SU-DHL-6 (cell line): Measurements from ENCODE around the gene SQOR.

Experiments used
- H2AFZ ChIP-seq: fragments of 200-600 bp; sonication (generic); 2 replicates; pipeline ENCODE4 v1.6.1; 2014; ENCODE audit warnings: low read depth, mild to moderate bottlenecking, moderate library complexity, mixed read lengths, antibody characterized with exemption, low read length; ENCODE audit not compliant: severe bottlenecking
- H3F3A ChIP-seq: fragments of 200-600 bp; shearing (Covaris generic); 2 replicates; pipeline ENCODE4 v1.6.0; 2016; ENCODE audit warnings: antibody characterized with exemption, mild to moderate bottlenecking; ENCODE audit not compliant: insufficient read depth
- H3K27ac ChIP-seq: fragments of 200-600 bp; sonication (generic); 2 replicates; pipeline ENCODE4 v1.5.1; 2016; ENCODE audit warnings: low read depth, mild to moderate bottlenecking, low read length, moderate library complexity, mixed read lengths
- H3K27me3 ChIP-seq: fragments of 200-600 bp; sonication (generic), shearing (Covaris generic); 2 replicates; pipeline ENCODE4 v1.6.0; 2014; ENCODE audit warnings: mild to moderate bottlenecking, low read length
- H3K36me3 ChIP-seq: fragments of 200-600 bp; sonication (generic); 2 replicates; pipeline ENCODE4 v1.6.1; 2014; ENCODE audit warnings: mild to moderate bottlenecking, low read length, mixed read lengths
- H3K4me2 ChIP-seq: fragments of 300-600, 200-600 bp; shearing (Covaris generic), sonication (generic); 2 replicates; pipeline ENCODE4 v1.6.0; 2014; ENCODE audit warnings: low read length, low read depth, mild to moderate bottlenecking; ENCODE audit not compliant: poor library complexity, severe bottlenecking
- H3K4me3 ChIP-seq: fragments of 200-600 bp; sonication (generic); 2 replicates; pipeline ENCODE4 v1.5.1; 2014; ENCODE audit warnings: antibody characterized with exemption, low read length, mild to moderate bottlenecking, mixed read lengths; ENCODE audit not compliant: insufficient read depth, poor library complexity, severe bottlenecking
- H3K79me2 ChIP-seq: fragments of 200-600 bp; sonication (generic); 2 replicates; pipeline ENCODE4 v1.6.1; 2014; ENCODE audit warnings: mild to moderate bottlenecking, low read length, moderate library complexity; ENCODE audit not compliant: insufficient read depth
- H3K9ac ChIP-seq: fragments of 200-600 bp; sonication (generic); 2 replicates; pipeline ENCODE4 v1.7.0; 2014; ENCODE audit warnings: mild to moderate bottlenecking, low read length
- H3K9me2 ChIP-seq: fragments of 200-600 bp; sonication (generic); replicated peaks from 2 replicates; pipeline ENCODE4 v1.6.1; 2014; ENCODE audit warnings: low read length; ENCODE audit not compliant: insufficient read depth
- H3K9me3 ChIP-seq: fragments of 200-600 bp; sonication (generic); 2 replicates; pipeline ENCODE4 v1.6.1; 2014; ENCODE audit warnings: low read length, mixed read lengths; ENCODE audit not compliant: insufficient read depth
- H4K20me1 ChIP-seq: fragments of 200-600 bp; sonication (generic); 2 replicates; pipeline ENCODE4 v1.6.1; 2014; ENCODE audit warnings: low read depth, mild to moderate bottlenecking, antibody characterized with exemption, low read length, moderate library complexity, mixed read lengths
- CTCF ChIP-seq: fragments of 200-600 bp; sonication (generic); IDR thresholded peaks from one replicate; pipeline ENCODE4 v1.5.1; 2017; ENCODE audit warnings: antibody characterized with exemption, mild to moderate bottlenecking, low read length, moderate library complexity; ENCODE audit not compliant: insufficient read depth, poor library complexity, severe bottlenecking
- EZH2phosphoT487 ChIP-seq: fragments of 200-600 bp; sonication (generic), shearing (Covaris generic); conservative IDR thresholded peaks from 2 replicates; pipeline ENCODE4 v1.6.1; 2018; ENCODE audit warnings: mild to moderate bottlenecking, antibody characterized with exemption, low read length, moderate library complexity, mixed read lengths

The SQOR gene

DNA sequence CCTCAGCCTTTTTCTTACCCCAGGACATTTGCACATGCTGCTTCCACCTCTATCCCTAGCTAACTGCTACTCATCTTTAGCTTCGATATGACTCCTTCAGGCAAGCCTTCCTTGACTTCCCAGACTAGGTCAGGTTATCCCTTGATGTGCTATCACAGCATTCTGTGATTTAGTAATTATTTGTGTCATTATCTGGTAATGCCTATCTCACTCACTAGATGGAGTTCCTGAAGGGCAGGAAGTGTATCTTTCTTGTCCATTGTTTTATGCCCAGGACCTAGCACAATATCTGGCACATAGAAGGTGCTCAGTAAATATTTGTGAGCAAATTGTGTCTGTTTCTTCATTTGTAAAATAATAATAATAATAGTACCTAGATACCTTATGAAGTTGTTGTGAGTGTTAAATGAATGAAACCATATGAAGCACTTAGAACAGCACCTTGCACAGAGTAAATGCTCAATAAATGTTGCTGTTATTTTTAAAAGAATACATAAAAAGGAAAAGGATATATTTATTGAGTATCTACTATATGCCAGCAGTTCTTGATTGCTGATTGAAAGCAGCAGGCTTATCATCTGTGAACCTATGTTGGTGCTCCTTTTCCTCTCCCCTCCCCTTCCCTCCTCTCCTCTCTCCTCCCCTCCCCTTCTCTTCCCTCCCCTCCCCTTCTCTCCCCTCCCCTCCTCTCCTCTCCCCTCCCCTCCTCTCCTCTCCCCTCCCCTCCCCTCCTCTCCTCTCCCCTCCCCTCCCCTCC lies 31.5 kb downstream of the SQOR start:
- Histone ChIP-seq H3K9ac (no peak overlapping the region), H3K79me2 (no peaks in the 10 kb centered on the region), H3K27ac (no peak overlapping the region), H3K4me2 (no peak overlapping the region), H2AFZ (no peak overlapping the region), H4K20me1 (no peaks in the 10 kb centered on the region), H3K36me3 (no peaks in the 10 kb centered on the region), H3K9me2 (no peaks in the 10 kb centered on the region), H3K27me3 (no peaks in the 10 kb centered on the region), H3F3A (no peaks in the 10 kb centered on the region), H3K9me3 (no peaks in the 10 kb centered on the region), H3K4me3 (no peak overlapping the region)
- TF ChIP-seq CTCF (no peak), EZH2phosphoT487 (no peak)

DNA sequence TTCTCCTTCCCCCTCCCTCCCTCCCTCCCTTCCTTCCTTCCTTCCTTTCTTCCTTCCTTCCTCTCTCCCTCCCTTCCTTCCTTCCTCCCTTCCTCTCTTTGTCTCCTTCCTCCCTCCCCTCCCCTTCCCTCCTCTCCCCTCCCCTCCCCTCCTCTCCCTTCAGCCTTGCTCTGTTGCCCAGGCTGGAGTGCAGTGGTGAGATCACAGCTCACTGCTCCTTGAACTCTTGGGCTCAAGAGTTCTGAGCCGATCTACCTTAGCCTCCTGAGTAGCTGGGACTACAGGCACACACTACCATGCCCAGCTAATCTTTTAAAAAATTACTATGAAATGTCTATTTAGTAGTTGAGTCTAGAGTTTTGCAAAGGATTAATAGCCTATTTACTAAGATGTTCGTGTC lies 32.2 kb downstream of the SQOR start:
- no peaks in the 10 kb centered on the region for H3K9me2 ChIP-seq
- no peak overlapping the region for H3K4me3 ChIP-seq
- no peaks in the 10 kb centered on the region for H3K36me3 ChIP-seq
- H3F3A ChIP-seq = no peaks in the 10 kb centered on the region
- H3K27me3 ChIP-seq = no peaks in the 10 kb centered on the region
- H3K9me3 ChIP-seq = no peaks in the 10 kb centered on the region
- no peak for TF ChIP-seq EZH2phosphoT487
- TF ChIP-seq CTCF = no peak
- H4K20me1 ChIP-seq = no peaks in the 10 kb centered on the region
- no peak overlapping the region for H3K4me2 ChIP-seq
- no peak overlapping the region for H2AFZ ChIP-seq
- H3K9ac ChIP-seq = no peak overlapping the region
- H3K27ac ChIP-seq = no peak overlapping the region
- no peaks in the 10 kb centered on the region for H3K79me2 ChIP-seq

DNA sequence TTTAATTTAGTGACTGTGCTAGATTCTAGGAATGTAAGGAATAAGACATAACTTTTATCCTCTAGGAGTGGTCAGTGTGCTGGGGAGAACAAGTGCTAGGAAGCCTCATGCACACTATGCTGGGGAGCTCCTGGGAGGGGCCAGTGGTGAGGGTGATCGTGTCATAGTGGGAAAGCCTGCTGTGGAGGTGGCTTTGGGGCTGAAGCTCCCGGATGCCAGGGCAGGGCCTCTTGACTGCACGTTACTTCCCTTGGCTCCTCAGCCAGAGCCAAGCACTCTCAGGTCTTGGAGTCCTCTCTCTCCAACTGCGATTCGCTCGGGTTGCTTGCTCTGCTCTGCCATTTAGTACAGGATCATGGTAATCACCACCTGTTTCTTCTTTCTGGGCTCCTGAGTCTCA lies 33.6 kb downstream of the SQOR start:
- no peak overlapping the region for H3K4me3 ChIP-seq
- H3K4me2 ChIP-seq = no peak overlapping the region
- H3K36me3 ChIP-seq = no peaks in the 10 kb centered on the region
- no peaks in the 10 kb centered on the region for H3K79me2 ChIP-seq
- H3K9me3 ChIP-seq = no peaks in the 10 kb centered on the region
- no peak overlapping the region for H3K9ac ChIP-seq
- H2AFZ ChIP-seq = no peak overlapping the region
- H3K27me3 ChIP-seq = no peaks in the 10 kb centered on the region
- no peak for TF ChIP-seq EZH2phosphoT487
- no peak for TF ChIP-seq CTCF
- H4K20me1 ChIP-seq = no peaks in the 10 kb centered on the region
- no peaks in the 10 kb centered on the region for H3K9me2 ChIP-seq
- H3K27ac ChIP-seq = no peak overlapping the region
- no peaks in the 10 kb centered on the region for H3F3A ChIP-seq
